Erythroblast (primary cell): ENCODE data around the gene OR2A25.

Experiments used
- GATA1 ChIP-seq: IDR thresholded peaks from 2 replicates; pipeline ENCODE4 v1.6.1; 2011; ENCODE audit warnings: low read depth, mild to moderate bottlenecking, control low read depth, low read length, moderate library complexity
- POLR2A ChIP-seq: IDR thresholded peaks from 2 replicates; pipeline ENCODE4 v1.6.1; 2011; ENCODE audit warnings: mild to moderate bottlenecking, low read length

GRCh38 chr7:144036302-144036885 lies 33.2 kb upstream of the OR2A25 start:
- TF ChIP-seq POLR2A (no peak), GATA1 (no peak)
